ENCODE results near the gene CHRNA4.

Gene CHRNA4

GRCh38 chr20:63323357-63323981 is 37.7 kb downstream of the CHRNA4 start:
- Histone ChIP-seq H3K27me3 (ENCODE audit: insufficient read depth, low read length, poor library complexity, severe bottlenecking) (no peaks in the 10 kb centered on the region), H4K20me1 (ENCODE audit: insufficient read depth, low read length, poor library complexity, severe bottlenecking) (no peaks in the 10 kb centered on the region), H3K79me2 (ENCODE audit: insufficient read depth, low read length) (no peaks in the 10 kb centered on the region), H3K4me1 (ENCODE audit: insufficient read depth, low read length, poor library complexity, severe bottlenecking) (peaks cover 13% of the 10 kb centered on the region), H3K9me3 (ENCODE audit: insufficient read depth, low read depth, low read length) (no peaks in the 10 kb centered on the region), H3K4me2 (ENCODE audit: low read depth, low read length, poor library complexity, severe bottlenecking) (no peak overlapping the region), H3K9ac (ENCODE audit: low read depth, low read length, poor library complexity, severe bottlenecking) (no peak overlapping the region), H3F3A (ENCODE audit: low read depth) (no peaks in the 10 kb centered on the region), H3K36me3 (ENCODE audit: insufficient read depth, low read length) (no peaks in the 10 kb centered on the region), H3K4me3 (ENCODE audit: low read length, poor library complexity, severe bottlenecking) (no peak overlapping the region), H2AFZ (ENCODE audit: low read length) (no peak overlapping the region), H3K9me2 (replicated peaks; ENCODE audit: low read depth, low read length) (no peaks in the 10 kb centered on the region)
- TF ChIP-seq CTCF (conservative IDR thresholded peaks at IDR 0.05; ENCODE audit: low read length): no peak
- TF ChIP-seq EZH2phosphoT487 (IDR thresholded peaks at IDR 0.05; ENCODE audit: borderline replicate concordance): no peak

- no peak overlapping the region for H3K4me3 ChIP-seq (ENCODE audit: low read length, poor library complexity, severe bottlenecking)
- no peaks in the 10 kb centered on the region for H3K27me3 ChIP-seq (ENCODE audit: insufficient read depth, low read length, poor library complexity, severe bottlenecking)
- H3K79me2 ChIP-seq (ENCODE audit: insufficient read depth, low read length): no peaks in the 10 kb centered on the region
- no peak overlapping the region for H2AFZ ChIP-seq (ENCODE audit: low read length)
- H3K9me3 ChIP-seq (ENCODE audit: insufficient read depth, low read depth, low read length): no peaks in the 10 kb centered on the region
- no peak overlapping the region for H3K4me2 ChIP-seq (ENCODE audit: low read depth, low read length, poor library complexity, severe bottlenecking)
- no peaks in the 10 kb centered on the region for H3K9me2 ChIP-seq (replicated peaks; ENCODE audit: low read depth, low read length)
- H3K36me3 ChIP-seq (ENCODE audit: insufficient read depth, low read length): no peaks in the 10 kb centered on the region
- no peaks in the 10 kb centered on the region for H4K20me1 ChIP-seq (ENCODE audit: insufficient read depth, low read length, poor library complexity, severe bottlenecking)
- no peak overlapping the region for H3K9ac ChIP-seq (ENCODE audit: low read depth, low read length, poor library complexity, severe bottlenecking)
- peaks cover 13% of the 10 kb centered on the region for H3K4me1 ChIP-seq (ENCODE audit: insufficient read depth, low read length, poor library complexity, severe bottlenecking)
- H3F3A ChIP-seq (ENCODE audit: low read depth): no peaks in the 10 kb centered on the region
- TF ChIP-seq CTCF (conservative IDR thresholded peaks at IDR 0.05; ENCODE audit: low read length) (no peak), EZH2phosphoT487 (IDR thresholded peaks at IDR 0.05; ENCODE audit: borderline replicate concordance) (no peak)
Measured at GRCh38 chr20:63322933-63323273, 38.2 kb downstream of the CHRNA4 start.

GRCh38 chr20:63322146-63322932 is 38.8 kb downstream of the CHRNA4 start:
- H3K9me2 ChIP-seq (replicated peaks; ENCODE audit: low read depth, low read length): no peaks in the 10 kb centered on the region
- no peak overlapping the region for H3K4me3 ChIP-seq (ENCODE audit: low read length, poor library complexity, severe bottlenecking)
- no peaks in the 10 kb centered on the region for H3K79me2 ChIP-seq (ENCODE audit: insufficient read depth, low read length)
- H3K9ac ChIP-seq (ENCODE audit: low read depth, low read length, poor library complexity, severe bottlenecking): no peak overlapping the region
- TF ChIP-seq EZH2phosphoT487 (IDR thresholded peaks at IDR 0.05; ENCODE audit: borderline replicate concordance) (no peak), CTCF (conservative IDR thresholded peaks at IDR 0.05; ENCODE audit: low read length) (no peak)
- H3K4me1 ChIP-seq (ENCODE audit: insufficient read depth, low read length, poor library complexity, severe bottlenecking): peaks cover 13% of the 10 kb centered on the region
- H3K36me3 ChIP-seq (ENCODE audit: insufficient read depth, low read length): no peaks in the 10 kb centered on the region
- no peaks in the 10 kb centered on the region for H3K9me3 ChIP-seq (ENCODE audit: insufficient read depth, low read depth, low read length)
- H3F3A ChIP-seq (ENCODE audit: low read depth): no peaks in the 10 kb centered on the region
- no peaks in the 10 kb centered on the region for H3K27me3 ChIP-seq (ENCODE audit: insufficient read depth, low read length, poor library complexity, severe bottlenecking)
- H4K20me1 ChIP-seq (ENCODE audit: insufficient read depth, low read length, poor library complexity, severe bottlenecking): no peaks in the 10 kb centered on the region
- H3K4me2 ChIP-seq (ENCODE audit: low read depth, low read length, poor library complexity, severe bottlenecking): no peak overlapping the region
- H2AFZ ChIP-seq (ENCODE audit: low read length): no peak overlapping the region

All from Loucy (cell line).